Measurements from ENCODE around the gene ROR1.

- TF ChIP-seq, protein P1, sequence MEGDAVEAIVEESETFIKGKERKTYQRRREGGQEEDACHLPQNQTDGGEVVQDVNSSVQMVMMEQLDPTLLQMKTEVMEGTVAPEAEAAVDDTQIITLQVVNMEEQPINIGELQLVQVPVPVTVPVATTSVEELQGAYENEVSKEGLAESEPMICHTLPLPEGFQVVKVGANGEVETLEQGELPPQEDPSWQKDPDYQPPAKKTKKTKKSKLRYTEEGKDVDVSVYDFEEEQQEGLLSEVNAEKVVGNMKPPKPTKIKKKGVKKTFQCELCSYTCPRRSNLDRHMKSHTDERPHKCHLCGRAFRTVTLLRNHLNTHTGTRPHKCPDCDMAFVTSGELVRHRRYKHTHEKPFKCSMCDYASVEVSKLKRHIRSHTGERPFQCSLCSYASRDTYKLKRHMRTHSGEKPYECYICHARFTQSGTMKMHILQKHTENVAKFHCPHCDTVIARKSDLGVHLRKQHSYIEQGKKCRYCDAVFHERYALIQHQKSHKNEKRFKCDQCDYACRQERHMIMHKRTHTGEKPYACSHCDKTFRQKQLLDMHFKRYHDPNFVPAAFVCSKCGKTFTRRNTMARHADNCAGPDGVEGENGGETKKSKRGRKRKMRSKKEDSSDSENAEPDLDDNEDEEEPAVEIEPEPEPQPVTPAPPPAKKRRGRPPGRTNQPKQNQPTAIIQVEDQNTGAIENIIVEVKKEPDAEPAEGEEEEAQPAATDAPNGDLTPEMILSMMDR (IDR thresholded peaks at IDR 0.05; ENCODE audit: extremely low read depth in 1 of 2, insufficient read depth in 1 of 2, low read depth in 1 of 2, low read length in 2 of 2) = no peak
- no peak for TF ChIP-seq GATA2 (IDR thresholded peaks at IDR 0.05; ENCODE audit: insufficient read depth, insufficient read length, low read depth, low read length)
- no peak for TF ChIP-seq POLR2A (IDR thresholded peaks at IDR 0.05; ENCODE audit: low read depth, low read length)
- no peak for TF ChIP-seq MYC (IDR thresholded peaks at IDR 0.05; ENCODE audit: low read depth, low read length)
- TF ChIP-seq EZH2 (IDR thresholded peaks at IDR 0.05; ENCODE audit: borderline replicate concordance, low read depth, low read length, severe bottlenecking) = no peak
- TF ChIP-seq JUN (IDR thresholded peaks at IDR 0.05; ENCODE audit: borderline replicate concordance, insufficient read depth, insufficient read length, low read depth) = no peak
Observed at GRCh38 chr1:63795455-63795854, 21.6 kb downstream of the ROR1 start.

All from endothelial cell of umbilical vein (primary cell).